ENCODE data around the gene KLC1.

The KLC1 gene

GRCh38 chr14:103721334-103722120 lies 92.5 kb downstream of the KLC1 start:
- peak; percentile 71 for DNase-seq (ENCODE audit: low spot score)

GRCh38 chr14:103723748-103724081 lies 94.7 kb downstream of the KLC1 start:
- DNase-seq (ENCODE audit: low spot score) = no peak

- DNase-seq (ENCODE audit: low spot score) = no peak
Measured at GRCh38 chr14:103724116-103724515, 95.1 kb downstream of the KLC1 start.

GRCh38 chr14:103725001-103725682 lies 96.1 kb downstream of the KLC1 start:
- no peak for DNase-seq (ENCODE audit: low spot score)

GRCh38 chr14:103725739-103726395 lies 96.9 kb downstream of the KLC1 start:
- DNase-seq (ENCODE audit: low spot score) = no peak

GRCh38 chr14:103726474-103726873 lies 97.5 kb downstream of the KLC1 start:
- no peak for DNase-seq (ENCODE audit: low spot score)

GRCh38 chr14:103727313-103727980 lies 98.4 kb downstream of the KLC1 start:
- DNase-seq (ENCODE audit: low spot score) = no peak

GRCh38 chr14:103728141-103728540 lies 99.1 kb downstream of the KLC1 start:
- DNase-seq (ENCODE audit: low spot score) = no peak

GRCh38 chr14:103728721-103729120 lies 99.7 kb downstream of the KLC1 start:
- DNase-seq (ENCODE audit: low spot score) = no peak

GRCh38 chr14:103729496-103730448 lies 100.8 kb downstream of the KLC1 start:
- no peak for DNase-seq (ENCODE audit: low spot score)

GRCh38 chr14:103730490-103731035 lies 101.6 kb downstream of the KLC1 start:
- no peak for DNase-seq (ENCODE audit: low spot score)

- no peak for DNase-seq (ENCODE audit: low spot score)
Measured at GRCh38 chr14:103731481-103731880, 102.5 kb downstream of the KLC1 start.

- no peak for DNase-seq (ENCODE audit: low spot score)
Measured at GRCh38 chr14:103731916-103732867, 103.2 kb downstream of the KLC1 start.

GRCh38 chr14:103732868-103733620 lies 104.0 kb downstream of the KLC1 start:
- no peak for DNase-seq (ENCODE audit: low spot score)

- no peak for DNase-seq (ENCODE audit: low spot score)
Measured at GRCh38 chr14:103733651-103734050, 104.6 kb downstream of the KLC1 start.

GRCh38 chr14:103734081-103734888 lies 105.3 kb downstream of the KLC1 start:
- DNase-seq (ENCODE audit: low spot score) = no peak

GRCh38 chr14:103735022-103735421 lies 106.0 kb downstream of the KLC1 start:
- DNase-seq (ENCODE audit: low spot score) = no peak

GRCh38 chr14:103735439-103735814 lies 106.4 kb downstream of the KLC1 start:
- DNase-seq (ENCODE audit: low spot score) = no peak

Data from putamen (tissue), 1 donor.